Hepatocyte (in vitro differentiated cells): ENCODE measurements around the gene SNAPIN. TPM values are rescaled to one million over a fixed set of nuclear protein-coding genes. Genes with fewer than 3 reads are reported as not detected.

ENCODE experiments used
- DNase-seq: peaks from one replicate; pipeline ENCODE4 v3.0.0-alpha.2; 2016; ENCODE audit warnings: low spot score
- H2AFZ ChIP-seq: fragments of 200-600 bp; sonication (generic); 2 replicates; pipeline ENCODE4 v1.6.0; 2016; ENCODE audit warnings: antibody characterized with exemption, mild to moderate bottlenecking
- H3K27ac ChIP-seq: fragments of 200-600 bp; sonication (generic); 2 replicates; pipeline ENCODE4 v1.5.1; 2016; ENCODE audit warnings: mild to moderate bottlenecking
- H3K27me3 ChIP-seq: fragments of 200-600 bp; sonication (generic); 2 replicates; pipeline ENCODE4 v1.6.1; 2016
- H3K36me3 ChIP-seq: fragments of 200-600 bp; sonication (generic); replicated peaks from 2 replicates; pipeline ENCODE4 v1.5.1; 2016; ENCODE audit warnings: low read depth; ENCODE audit not compliant: insufficient read depth
- H3K4me1 ChIP-seq: fragments of 200-600 bp; sonication (generic); 2 replicates; pipeline ENCODE4 v1.5.1; 2016; ENCODE audit warnings: mild to moderate bottlenecking, moderate library complexity; ENCODE audit not compliant: insufficient read depth
- H3K4me2 ChIP-seq: fragments of 200-600 bp; sonication (generic); 2 replicates; pipeline ENCODE4 v1.6.0; 2016
- H3K4me3 ChIP-seq: fragments of 200-600 bp; sonication (generic); 2 replicates; pipeline ENCODE4 v1.5.1; 2016; ENCODE audit warnings: mild to moderate bottlenecking
- H3K79me2 ChIP-seq: fragments of 200-600 bp; sonication (generic); 2 replicates; pipeline ENCODE4 v1.6.0; 2017; ENCODE audit warnings: mild to moderate bottlenecking
- H3K9me2 ChIP-seq: fragments of 200-600 bp; sonication (generic); replicated peaks from 2 replicates; pipeline ENCODE4 v1.6.0; 2017; ENCODE audit warnings: mild to moderate bottlenecking; ENCODE audit not compliant: insufficient read depth
- H3K9me3 ChIP-seq: fragments of 200-600 bp; sonication (generic); 2 replicates; pipeline ENCODE4 v1.5.1; 2016; ENCODE audit warnings: low read depth, mild to moderate bottlenecking
- H4K20me1 ChIP-seq: fragments of 200-600 bp; sonication (generic); 2 replicates; pipeline ENCODE4 v1.6.0; 2016; ENCODE audit warnings: mild to moderate bottlenecking; ENCODE audit not compliant: insufficient read depth, poor library complexity, severe bottlenecking
- CTCF ChIP-seq: fragments of 200-600 bp; sonication (generic); IDR thresholded peaks from 2 replicates; pipeline ENCODE4 v1.5.1; 2016; ENCODE audit warnings: antibody characterized with exemption, mild to moderate bottlenecking; ENCODE audit not compliant: poor library complexity
- EZH2 ChIP-seq: fragments of 200-600 bp; sonication (generic); IDR thresholded peaks from 2 replicates; pipeline ENCODE4 v1.6.1; 2016; ENCODE audit warnings: antibody characterized with exemption, mild to moderate bottlenecking, borderline replicate concordance
- EZH2phosphoT487 ChIP-seq: fragments of 200-600 bp; sonication (generic); IDR thresholded peaks from one replicate; pipeline ENCODE4 v1.6.1; 2018; ENCODE audit warnings: antibody characterized with exemption, mild to moderate bottlenecking, low read depth, moderate library complexity; ENCODE audit not compliant: unreplicated experiment, severe bottlenecking
- WGBS: methylation state at CpG from one replicate; pipeline ENCODE4 v1.1.6; 2016; ENCODE audit warnings: low lambda C conversion rate; ENCODE audit errors: missing lambda C conversion rate; 5-methylcytosine and 5-hydroxymethylcytosine counted together
- polyA plus RNA-seq: library from polyadenylated mRNA; unstranded; fragments of >200 nt; fragmentation: Nextera tagmentation; extraction: Ambion mirVana; gene quantifications from 2 replicates; pipeline ENCODE4 v1.2.1, GENCODE V29; 2016
- total RNA-seq: library from RNA; depleted of rRNA; stranded (reverse); fragments of >200 nt; gene quantifications from 2 replicates; pipeline ENCODE4 v1.2.3, GENCODE V29; 2014

Gene SNAPIN
- total and polyA plus RNA-seq, 2 experiments from 2014 or later = 41.4 to 63.2 TPM

- Histone ChIP-seq H3K9me2 (no peaks in the 10 kb centered on the region), H3K27me3 (no peaks in the 10 kb centered on the region), H3K4me3 (peak overlapping the region; percentile 10), H3K27ac (peak overlapping the region; percentile 90), H3K36me3 (no peaks in the 10 kb centered on the region), H3K9me3 (no peaks in the 10 kb centered on the region), H3K79me2 (peaks cover 34% of the 10 kb centered on the region), H3K4me2 (peak overlapping the region; percentile 76), H2AFZ (peak overlapping the region; percentile 43), H3K4me1 (peaks cover 50% of the 10 kb centered on the region), H4K20me1 (no peaks in the 10 kb centered on the region)
- TF ChIP-seq CTCF (no peak), EZH2 (no peak), EZH2phosphoT487 (no peak)
- no peak for DNase-seq
- WGBS = 40% methylated on average over 11 of the region's 11 CpGs
Observed at GRCh38 chr1:153612111-153612754, 46.3 kb upstream of the SNAPIN start.

- DNase-seq = peak; percentile 82
- H3K36me3 ChIP-seq = no peaks in the 10 kb centered on the region
- 19% methylated on average over 9 of the region's 9 CpGs for WGBS
Observed at GRCh38 chr1:153612755-153613331, 45.7 kb upstream of the SNAPIN start, which contains the start of gene S100A16. Gene S100A16, minus strand, starts transcription at chr1:153613137. Its CDS starts 4,986 bp downstream, at chr1:153608151.

GRCh38 chr1:153613406-153613805, 45.1 kb upstream of the SNAPIN start:
- H3K4me3 ChIP-seq = no peak overlapping the region
- H3K4me1 ChIP-seq = peaks cover 52% of the 10 kb centered on the region
- TF ChIP-seq EZH2 (no peak), EZH2phosphoT487 (no peak), CTCF (no peak)
- no peaks in the 10 kb centered on the region for H3K27me3 ChIP-seq
- no peak for DNase-seq
- H3K27ac ChIP-seq = peak overlapping the region; percentile 90
- no peaks in the 10 kb centered on the region for H3K36me3 ChIP-seq
- H2AFZ ChIP-seq = peak overlapping the region; percentile 43
- H3K9me3 ChIP-seq = no peaks in the 10 kb centered on the region
- peaks cover 33% of the 10 kb centered on the region for H3K79me2 ChIP-seq
- peak overlapping the region; percentile 76 for H3K4me2 ChIP-seq
- 74% methylated on average over 5 of the region's 5 CpGs for WGBS
- H4K20me1 ChIP-seq = no peaks in the 10 kb centered on the region
- no peaks in the 10 kb centered on the region for H3K9me2 ChIP-seq

More at GRCh38 chr1:153612755-153613331, 45.7 kb upstream of the SNAPIN start, which contains the start of gene S100A16:
- Histone ChIP-seq H3K4me1 (peaks cover 55% of the 10 kb centered on the region), H3K79me2 (peaks cover 34% of the 10 kb centered on the region), H4K20me1 (no peaks in the 10 kb centered on the region), H3K4me3 (peak within 1 kb of the TSS; percentile 10), H2AFZ (peak within 1 kb of the TSS; percentile 43), H3K9me3 (no peaks in the 10 kb centered on the region), H3K4me2 (peak within 1 kb of the TSS; percentile 76), H3K27ac (peak within 1 kb of the TSS; percentile 90), H3K27me3 (no peaks in the 10 kb centered on the region), H3K9me2 (no peaks in the 10 kb centered on the region)
- TF ChIP-seq CTCF (no peak), EZH2 (no peak), EZH2phosphoT487 (no peak)
